ENCODE data around the gene CD44. TPM values are rescaled to one million over a fixed set of nuclear protein-coding genes. Genes with fewer than 3 reads are reported as not detected.

The CD44 gene
- polyA plus RNA-seq, 2 of the 4 experiments (the other 2 are of a cell fraction) = 309 to 585 TPM

DNA sequence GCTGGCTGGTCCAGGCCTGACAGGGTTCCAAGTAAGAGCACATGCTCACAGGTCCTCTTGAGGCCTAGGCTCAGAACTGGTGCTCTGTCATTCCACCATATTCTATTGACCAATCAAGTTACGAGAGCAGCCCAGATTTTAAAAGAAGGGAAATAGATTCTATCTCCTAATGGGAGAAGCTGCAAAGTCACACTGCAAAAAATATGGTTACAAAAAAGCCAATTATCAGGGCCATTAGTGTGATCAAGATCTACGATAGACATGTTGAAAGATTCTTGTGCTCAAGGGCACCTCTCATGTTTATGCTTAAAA is 96.1 kb downstream of the CD44 start:
- ChIA-PET POLR2A (no interaction called here), CTCF (interaction anchor here (1.1 to 1.2 kb wide), 4 partner anchors 11 to 309 kb away, joined by 3 read pairs; no protein-coding TSS in a partner anchor)
- TF ChIP-seq RFX5 (IDR thresholded peaks at IDR 0.05) (no peak), ZC3H11A (IDR thresholded peaks at IDR 0.05) (no peak), MAFK (IDR thresholded peaks at IDR 0.05; ENCODE audit: partially characterized antibody) (no peak), CEBPB (IDR thresholded peaks at IDR 0.05) (no peak), PHF8 (IDR thresholded peaks at IDR 0.05; ENCODE audit: borderline replicate concordance, low read depth) (no peak), MYC (IDR thresholded peaks at IDR 0.05; ENCODE audit: borderline replicate concordance, low read length) (no peak), ESRRA (IDR thresholded peaks at IDR 0.05; ENCODE audit: borderline replicate concordance, low read length) (no peak)
- H3K4me1 ChIP-seq = peaks cover 9% of the 10 kb centered on the region; the same call in 2 of the 3 replicates
- DNase-seq (ENCODE audit: low read depth in 1 of 2, low spot score in 1 of 2) (no peak), ATAC-seq (no peak; a peak in 1 of 6 replicates), FAIRE-seq (no peak)
- H3K27ac ChIP-seq = peak overlapping the region in 1 of 2 experiments; percentile 68; a peak in 1 of 6 replicates
- no peak overlapping the region for H3K4me3 ChIP-seq
- H3K4me2 ChIP-seq = no peak overlapping the region
- WGBS (ENCODE audit: missing lambda C conversion rate) = 96% methylated on average over 2 of the region's 2 CpGs
- 0 out of 3 replicates have a peak, but pooled peaks cover 3% of the 10 kb centered on the region for H3K9me3 ChIP-seq

DNA sequence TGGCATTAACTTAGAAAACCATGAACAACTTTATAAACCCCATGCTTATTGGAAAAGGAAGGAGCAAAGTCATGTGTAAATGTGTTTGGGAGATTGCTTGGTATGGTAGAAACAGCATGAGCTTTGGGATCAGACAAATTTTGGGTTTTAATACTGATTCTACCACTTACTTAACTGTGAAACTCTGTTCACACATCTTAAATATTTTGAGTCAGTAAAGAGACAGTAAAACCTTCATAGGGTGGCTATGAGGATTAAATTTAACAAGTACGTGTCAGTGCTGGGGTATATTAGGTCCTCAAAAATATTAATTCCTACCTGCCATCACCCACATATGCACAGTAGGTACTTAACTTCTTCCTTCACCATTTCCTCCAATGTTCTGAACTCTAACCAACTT is 96.5 kb downstream of the CD44 start:
- POLR2A ChIA-PET = no interaction called here
- no peak for ATAC-seq
- no peak overlapping the region for H3K4me3 ChIP-seq
- H3K27ac ChIP-seq = peak overlapping the region in 1 of 2 experiments; percentile 68; a peak in 3 of 6 replicates
- DNase-seq (ENCODE audit: low read depth in 1 of 2, low spot score in 1 of 2) = no peak
- CTCF ChIA-PET = interaction anchor here (1.1 to 1.4 kb wide), 5 partner anchors 11 to 309 kb away, joined by 3 read pairs; no protein-coding TSS in a partner anchor
- TF ChIP-seq JUNB (IDR thresholded peaks at IDR 0.05) (no peak), POLR2A (IDR thresholded peaks at IDR 0.05; ENCODE audit: low read length) (no peak), TP53 (CRISPR knock-in tag; IDR thresholded peaks at IDR 0.05) (no peak), CHD2 (IDR thresholded peaks at IDR 0.05; ENCODE audit: low read length, partially characterized antibody) (no peak), HOXB13 (CRISPR knock-in tag; IDR thresholded peaks at IDR 0.05; ENCODE audit: low read depth) (no peak), HOXA7 (CRISPR knock-in tag; IDR thresholded peaks at IDR 0.05) (no peak), NR3C1 (IDR thresholded peaks at IDR 0.05) (no peak), GATA3 (IDR thresholded peaks at IDR 0.05; ENCODE audit: borderline replicate concordance) (no peak), ZC3H11A (IDR thresholded peaks at IDR 0.05) (no peak), EP300 (IDR thresholded peaks at IDR 0.05) (no peak), HEYL (CRISPR knock-in tag; IDR thresholded peaks at IDR 0.05) (no peak), ZNF302 (CRISPR knock-in tag; IDR thresholded peaks at IDR 0.05) (no peak), JUN (IDR thresholded peaks at IDR 0.05) (no peak), MAFK (IDR thresholded peaks at IDR 0.05; ENCODE audit: partially characterized antibody) (no peak), RARB (CRISPR knock-in tag; IDR thresholded peaks at IDR 0.05) (no peak), PHF8 (IDR thresholded peaks at IDR 0.05; ENCODE audit: borderline replicate concordance, low read depth) (no peak), RAD21 (conservative IDR thresholded peaks at IDR 0.05 in 1 of 2, IDR thresholded peaks at IDR 0.05 in 1 of 2) (no peak)
- TF ChIP-seq, protein P1, sequence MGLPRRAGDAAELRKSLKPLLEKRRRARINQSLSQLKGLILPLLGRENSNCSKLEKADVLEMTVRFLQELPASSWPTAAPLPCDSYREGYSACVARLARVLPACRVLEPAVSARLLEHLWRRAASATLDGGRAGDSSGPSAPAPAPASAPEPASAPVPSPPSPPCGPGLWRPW (IDR thresholded peaks at IDR 0.05) = no peak
- TF ChIP-seq, protein P2, sequence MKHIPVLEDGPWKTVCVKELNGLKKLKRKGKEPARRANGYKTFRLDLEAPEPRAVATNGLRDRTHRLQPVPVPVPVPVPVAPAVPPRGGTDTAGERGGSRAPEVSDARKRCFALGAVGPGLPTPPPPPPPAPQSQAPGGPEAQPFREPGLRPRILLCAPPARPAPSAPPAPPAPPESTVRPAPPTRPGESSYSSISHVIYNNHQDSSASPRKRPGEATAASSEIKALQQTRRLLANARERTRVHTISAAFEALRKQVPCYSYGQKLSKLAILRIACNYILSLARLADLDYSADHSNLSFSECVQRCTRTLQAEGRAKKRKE (CRISPR knock-in tag; IDR thresholded peaks at IDR 0.05; ENCODE audit: low read depth) = no peak
- TF ChIP-seq, protein P3, sequence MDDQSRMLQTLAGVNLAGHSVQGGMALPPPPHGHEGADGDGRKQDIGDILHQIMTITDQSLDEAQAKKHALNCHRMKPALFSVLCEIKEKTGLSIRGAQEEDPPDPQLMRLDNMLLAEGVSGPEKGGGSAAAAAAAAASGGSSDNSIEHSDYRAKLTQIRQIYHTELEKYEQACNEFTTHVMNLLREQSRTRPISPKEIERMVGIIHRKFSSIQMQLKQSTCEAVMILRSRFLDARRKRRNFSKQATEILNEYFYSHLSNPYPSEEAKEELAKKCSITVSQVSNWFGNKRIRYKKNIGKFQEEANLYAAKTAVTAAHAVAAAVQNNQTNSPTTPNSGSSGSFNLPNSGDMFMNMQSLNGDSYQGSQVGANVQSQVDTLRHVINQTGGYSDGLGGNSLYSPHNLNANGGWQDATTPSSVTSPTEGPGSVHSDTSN (IDR thresholded peaks at IDR 0.05) = no peak
- peak overlapping the region; percentile 20; the same call in 1 of the 3 replicates for H3K4me2 ChIP-seq
- H3K9me3 ChIP-seq = 0 out of 3 replicates have a peak, but pooled peaks cover 3% of the 10 kb centered on the region
- no peak for FAIRE-seq
- peaks cover 9% of the 10 kb centered on the region; the same call in 2 of the 3 replicates for H3K4me1 ChIP-seq
- 0% methylated on average over 1 of the region's 1 CpG for WGBS (ENCODE audit: missing lambda C conversion rate)

All from A549 (cell line).